HG02623 (cell line): Measurements from ENCODE around the gene C4BPB.

Experiments
- ATAC-seq: cut with Tn5 transposase; IDR thresholded peaks from one replicate; pipeline ENCODE4 v1.9.1; 2021; ENCODE audit warnings: moderate library complexity; ENCODE audit not compliant: unreplicated experiment

C4BPB gene

DNA sequence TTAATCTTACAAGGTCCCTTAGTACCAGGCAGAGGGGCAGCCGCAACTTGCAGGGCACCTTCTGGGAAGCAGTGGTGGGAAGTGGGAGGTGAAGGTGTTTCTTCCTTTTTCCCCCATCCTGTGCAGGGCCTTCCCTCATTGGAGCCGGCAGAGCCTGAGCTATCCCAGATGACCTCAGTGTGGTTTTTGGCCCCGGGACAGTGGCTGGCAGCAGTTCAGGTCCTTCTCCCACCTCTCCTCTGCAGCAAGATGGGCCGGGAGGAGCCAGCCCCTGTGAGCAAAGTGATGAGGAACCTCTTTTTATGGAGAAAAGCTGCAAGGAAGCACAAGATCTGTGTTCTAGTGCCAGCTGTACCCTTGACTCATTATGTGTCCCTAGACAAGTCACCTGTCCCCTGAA is 28.8 kb upstream of the C4BPB start:
- ATAC-seq = no peak

DNA sequence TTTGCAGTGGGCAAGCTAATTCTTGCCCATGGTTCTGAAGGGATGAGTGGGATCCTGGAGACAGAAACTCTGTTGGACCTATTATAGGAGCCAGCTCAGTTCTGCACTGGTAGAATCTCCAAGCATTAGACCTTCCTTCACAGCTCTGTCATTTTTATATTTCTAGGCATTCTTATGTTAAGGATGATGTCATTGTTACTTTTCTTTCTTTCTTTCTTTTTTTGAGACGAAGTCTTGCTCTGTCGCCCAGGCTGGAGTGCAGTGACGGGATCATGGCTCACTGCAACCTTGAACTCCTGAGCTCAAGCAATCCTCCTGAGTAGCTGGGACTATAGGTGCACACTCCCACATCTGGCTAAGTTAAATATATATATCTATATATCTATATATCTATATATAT is 28.1 kb upstream of the C4BPB start:
- ATAC-seq = no peak

DNA sequence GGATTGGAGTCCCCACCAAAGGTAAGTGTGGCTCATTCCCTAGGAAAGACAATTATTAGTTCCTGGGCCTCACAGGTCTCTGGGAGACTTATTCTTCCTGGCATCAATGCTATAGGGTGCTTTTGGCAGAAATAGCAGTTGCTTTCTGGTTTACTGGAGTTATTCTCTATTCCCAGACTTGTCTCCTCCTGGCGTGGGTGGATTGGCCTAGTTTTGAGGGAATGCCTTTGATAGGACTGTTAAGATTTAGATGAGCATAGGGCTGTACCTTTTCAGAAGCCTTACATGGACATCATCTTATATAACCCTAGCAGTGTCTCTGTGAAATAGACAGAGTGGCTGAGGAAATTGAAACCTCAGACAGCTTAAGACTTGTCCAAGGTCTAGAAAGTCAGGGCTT is 26.6 kb upstream of the C4BPB start:
- ATAC-seq = no peak

DNA sequence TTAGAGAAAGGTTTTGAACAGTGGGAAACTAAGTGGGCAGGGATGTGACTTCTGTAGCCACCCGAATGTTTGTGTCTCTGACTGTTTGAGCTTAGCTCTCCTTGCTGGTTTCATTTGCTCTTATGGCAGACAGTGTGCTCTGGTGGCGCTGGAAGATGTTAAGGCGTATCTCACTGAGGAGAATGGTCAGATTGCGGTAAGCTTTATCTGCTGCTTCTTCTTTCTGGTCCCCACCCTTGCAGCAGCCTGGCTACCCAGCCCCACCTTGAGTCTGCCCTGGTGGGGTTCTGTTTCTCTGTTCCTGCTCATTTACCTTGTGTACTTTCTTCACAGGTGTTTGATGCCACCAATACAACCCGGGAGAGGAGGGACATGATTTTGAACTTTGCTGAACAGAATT is 25.6 kb upstream of the C4BPB start:
- ATAC-seq = no peak

DNA sequence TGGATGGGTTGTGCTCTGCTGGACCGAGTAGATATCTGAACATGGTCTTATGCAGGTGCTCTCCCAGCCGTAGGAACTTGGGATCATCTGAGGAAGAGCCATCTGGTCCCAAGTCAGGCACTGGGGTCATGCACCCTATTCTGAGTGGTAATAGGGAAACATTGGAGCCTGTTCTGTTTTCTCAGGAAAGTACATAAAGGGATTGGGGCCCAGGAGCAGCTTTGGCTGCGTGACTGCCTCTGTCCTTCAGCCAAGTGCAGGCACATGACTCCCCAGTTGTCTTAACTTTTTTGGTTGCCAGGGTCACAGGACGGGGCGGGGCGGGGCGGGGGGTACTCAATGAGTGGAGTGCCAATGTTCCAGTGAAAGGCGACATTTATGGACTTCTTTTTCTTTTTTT is 24.1 kb upstream of the C4BPB start:
- no peak for ATAC-seq

DNA sequence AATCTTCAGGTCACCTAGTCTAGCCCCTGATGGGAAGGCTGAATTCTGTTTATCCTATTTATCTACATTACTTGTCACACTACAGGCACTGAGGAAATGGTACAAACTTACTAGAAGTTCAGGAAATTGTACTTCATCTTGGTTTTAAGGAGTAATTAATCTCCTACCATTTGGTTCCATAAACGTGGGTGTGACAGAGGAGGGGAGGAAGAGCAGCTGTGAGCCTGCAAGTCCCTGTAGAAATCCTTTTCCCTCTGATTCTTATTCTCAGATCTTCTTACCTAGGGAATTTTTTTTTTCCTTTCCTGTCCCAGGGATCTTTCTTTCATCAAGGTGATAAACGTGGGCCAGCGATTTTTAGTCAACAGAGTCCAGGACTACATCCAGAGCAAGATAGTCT is 21.5 kb upstream of the C4BPB start:
- ATAC-seq = no peak

DNA sequence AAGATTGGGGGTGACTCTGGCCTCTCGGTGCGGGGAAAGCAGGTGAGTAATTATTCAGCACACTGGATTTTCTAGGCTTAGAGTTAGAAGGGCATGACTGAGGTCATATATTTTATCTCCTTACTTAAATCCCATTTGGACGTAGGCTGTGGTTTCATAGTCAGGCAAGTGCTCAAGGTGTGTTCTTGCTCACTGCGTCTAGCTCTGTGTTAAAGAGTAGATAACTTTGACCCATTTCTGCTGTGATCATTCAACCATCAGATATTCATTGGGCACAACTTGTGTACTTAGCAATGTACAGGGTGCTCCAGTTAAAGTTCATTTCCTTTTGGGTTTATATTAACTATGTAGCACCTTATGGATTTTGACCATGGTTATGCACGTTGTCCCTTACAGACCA is 21.0 kb upstream of the C4BPB start:
- ATAC-seq = no peak

DNA sequence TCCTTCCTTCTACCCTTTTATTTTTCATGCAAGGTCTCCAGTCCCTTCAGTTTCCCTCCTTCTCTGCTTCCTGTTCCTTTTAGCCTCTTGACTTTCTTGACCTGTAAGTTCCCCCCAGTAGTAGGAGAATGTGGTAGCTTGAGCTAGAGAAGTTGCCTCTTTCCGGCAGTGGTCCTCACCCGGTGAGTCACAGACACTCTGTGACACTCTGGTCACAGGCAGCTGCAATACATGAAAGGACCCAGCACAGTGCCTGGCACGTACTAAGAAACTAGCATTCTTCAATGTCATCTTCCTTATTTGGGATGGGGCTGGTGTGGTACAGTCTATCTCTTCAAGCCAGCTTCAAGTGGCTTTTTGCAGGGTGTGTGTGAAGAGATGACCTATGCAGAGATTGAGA is 19.6 kb upstream of the C4BPB start:
- no peak for ATAC-seq

DNA sequence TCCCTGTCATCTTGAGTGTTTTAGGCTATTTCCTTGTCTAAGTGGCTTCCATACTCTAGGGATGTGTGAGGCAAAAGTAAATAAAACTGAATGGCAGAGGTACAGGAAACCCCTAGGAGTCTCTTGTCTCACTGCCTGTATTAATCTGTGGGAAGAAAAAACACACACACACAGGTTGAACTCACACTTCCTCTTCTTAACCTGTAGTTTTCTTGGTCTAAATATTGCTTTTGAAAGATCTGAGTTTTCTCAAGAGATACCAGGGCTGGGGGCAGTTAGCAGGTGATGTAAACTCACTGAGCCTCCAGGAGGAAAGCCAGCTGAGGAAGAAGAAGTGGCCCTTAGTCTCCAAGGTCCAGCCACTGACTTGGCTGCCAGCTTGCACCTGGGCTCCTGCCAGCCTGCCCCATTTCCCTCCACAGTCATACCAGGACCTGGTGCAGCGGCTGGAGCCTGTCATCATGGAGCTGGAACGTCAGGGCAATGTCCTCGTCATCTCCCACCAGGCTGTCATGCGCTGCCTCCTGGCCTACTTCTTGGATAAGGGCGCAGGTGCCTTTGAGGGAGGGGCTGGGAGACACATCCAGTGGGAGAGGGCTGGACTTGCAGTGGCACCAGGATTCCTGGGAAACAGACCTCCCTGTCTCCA is 18.7 kb upstream of the C4BPB start:
- ATAC-seq = no peak

DNA sequence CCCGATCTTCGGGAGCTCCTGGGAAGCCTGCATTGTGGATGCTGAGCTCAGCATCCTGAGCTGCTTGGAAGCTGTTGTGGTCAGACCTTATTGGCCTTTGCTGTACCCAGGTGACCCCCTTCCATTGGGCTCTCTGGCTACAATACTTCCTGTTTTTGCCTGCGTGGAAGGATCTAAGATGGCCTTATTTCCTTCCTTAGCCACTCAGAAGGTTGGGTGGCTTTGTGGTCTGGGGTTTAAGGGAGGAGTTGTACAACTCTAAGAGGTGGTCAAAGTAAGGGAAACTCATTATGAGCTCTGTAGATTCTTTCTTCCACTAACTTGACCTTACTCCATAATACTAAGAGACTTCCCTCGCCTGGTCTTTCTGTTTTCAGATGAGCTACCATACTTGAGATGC is 17.8 kb upstream of the C4BPB start:
- no peak for ATAC-seq

DNA sequence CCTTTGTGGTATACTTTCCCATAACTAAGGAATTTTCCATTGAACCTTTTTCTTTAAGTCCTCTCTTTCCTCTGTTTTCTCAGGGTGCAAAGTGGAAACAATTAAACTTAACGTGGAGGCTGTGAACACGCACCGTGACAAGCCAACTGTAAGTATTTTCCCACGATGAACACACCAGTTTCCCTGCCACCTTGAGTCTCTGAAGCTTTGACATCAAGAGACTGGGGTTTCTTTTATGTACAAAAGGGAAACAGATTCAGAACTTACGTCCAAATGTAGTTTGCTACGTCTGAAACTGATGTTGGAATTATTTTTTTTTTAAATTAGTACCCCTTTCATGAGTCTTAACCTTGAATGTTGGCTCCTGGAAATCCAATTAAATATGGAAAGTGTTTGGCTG is 17.2 kb upstream of the C4BPB start:
- ATAC-seq = no peak

DNA sequence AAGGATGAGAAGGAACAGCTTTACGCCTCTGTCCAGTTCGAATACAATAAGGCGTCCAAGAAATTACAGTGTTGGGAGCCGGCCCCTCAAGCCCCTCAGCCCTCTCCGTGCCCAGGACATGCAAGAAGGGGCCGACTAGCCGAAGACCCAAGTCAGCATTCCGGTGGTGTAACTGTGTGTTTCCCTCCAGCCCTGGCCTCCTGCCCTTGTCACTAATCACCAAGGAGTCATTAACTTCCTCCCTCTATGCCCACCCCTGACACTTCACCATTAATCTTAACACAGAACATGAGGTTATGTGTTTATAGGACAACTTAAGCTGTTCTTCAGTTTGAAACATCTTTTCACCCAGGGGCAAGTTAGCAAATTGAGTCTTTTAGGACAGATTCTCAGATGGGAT is 16.4 kb upstream of the C4BPB start:
- no peak for ATAC-seq

DNA sequence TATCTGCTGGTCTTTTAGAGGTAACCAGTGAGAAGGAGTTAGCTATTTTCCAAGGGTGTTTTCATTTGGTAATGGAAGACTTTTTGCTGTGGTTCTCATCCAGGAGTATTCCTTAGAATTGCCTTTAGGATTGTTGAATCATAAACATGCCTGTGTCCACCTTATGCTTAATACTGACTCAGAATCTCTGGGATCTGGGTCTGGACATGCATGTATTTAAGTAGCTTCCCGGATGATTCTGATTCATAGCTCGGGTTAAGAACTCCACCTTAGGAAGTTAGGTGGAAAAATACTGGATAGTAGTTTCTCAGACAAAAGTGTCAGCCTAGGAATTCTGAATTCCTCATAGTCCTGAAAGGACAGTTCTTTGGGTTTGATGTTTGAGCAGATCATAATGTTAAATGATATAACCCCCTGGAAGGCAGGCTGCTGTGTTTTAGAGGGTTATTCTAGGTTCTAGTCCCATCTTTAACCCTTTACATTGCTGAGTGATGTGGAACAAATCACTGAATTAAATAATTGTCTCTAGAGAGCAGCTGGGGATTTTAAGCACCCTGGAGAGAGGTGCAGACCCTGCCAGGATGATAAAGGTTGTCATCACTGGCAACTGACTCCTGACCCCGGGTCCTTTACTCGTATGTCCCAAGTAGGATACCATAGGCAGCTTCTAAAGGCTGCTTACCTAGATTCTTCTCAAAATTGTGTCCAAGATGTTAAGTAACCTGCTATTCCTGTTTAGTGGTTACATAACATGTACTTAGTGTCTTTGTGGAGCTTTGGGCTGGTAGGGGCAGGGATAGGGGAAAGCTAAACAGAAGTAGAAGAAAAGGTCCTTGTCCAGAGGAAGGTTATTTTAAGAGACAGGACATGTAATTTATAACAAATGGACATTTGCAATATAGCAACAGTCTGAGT is 14.5 kb upstream of the C4BPB start:
- ATAC-seq = no peak

DNA sequence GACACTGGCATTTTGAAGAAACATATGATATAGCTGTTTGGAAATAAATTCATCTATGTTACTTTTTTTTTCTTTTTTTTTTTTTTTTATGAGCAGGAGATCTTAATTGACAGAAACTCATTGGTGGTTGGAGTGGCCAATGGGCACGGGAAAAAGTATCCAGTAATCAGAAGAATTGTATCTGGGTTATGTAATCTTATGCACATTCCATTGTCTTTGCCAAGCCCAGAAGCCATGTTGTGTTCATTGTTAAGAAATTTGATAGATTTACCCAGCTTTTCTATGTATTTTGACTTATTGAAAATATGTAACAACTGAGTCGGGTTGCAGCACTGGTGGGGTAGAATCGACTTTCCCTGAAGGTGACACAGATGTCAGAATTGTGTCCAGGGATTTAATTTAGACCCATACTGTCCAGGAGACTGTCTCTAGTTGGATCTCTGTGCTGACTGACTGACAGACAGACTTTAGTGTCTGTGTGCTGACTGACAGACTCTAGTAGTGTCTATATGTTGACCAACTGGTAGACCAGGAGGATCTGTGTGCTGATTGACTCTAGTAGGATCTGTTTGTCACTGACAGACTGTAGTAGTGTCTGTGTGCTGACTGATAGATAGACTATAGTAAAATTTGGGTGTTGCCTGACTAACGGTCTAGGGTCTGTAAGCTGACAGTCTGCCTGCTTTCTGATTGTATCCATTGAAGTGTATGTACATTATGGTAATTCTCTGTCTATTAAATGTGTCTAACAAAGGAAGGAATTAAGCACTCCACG is 12.3 kb upstream of the C4BPB start:
- no peak for ATAC-seq

DNA sequence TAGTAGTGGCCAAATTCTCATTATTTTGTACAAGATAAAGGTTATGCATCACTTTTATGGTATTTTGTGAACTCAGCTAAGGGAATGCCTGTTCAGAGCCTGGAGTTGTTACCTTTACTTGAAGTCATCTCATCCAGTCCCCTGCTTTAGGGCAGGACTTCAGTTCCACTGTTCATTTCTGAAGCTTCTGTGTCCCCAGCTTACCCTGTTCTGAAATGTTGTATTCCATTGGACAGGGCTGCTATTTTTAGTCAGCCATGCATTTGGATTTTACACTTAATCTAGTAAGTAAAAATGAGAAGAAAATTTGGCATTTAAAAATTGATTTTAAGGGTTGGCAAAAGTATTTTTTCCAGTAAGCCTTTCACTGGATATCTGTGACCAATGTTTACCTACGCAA is 11.6 kb upstream of the C4BPB start:
- no peak for ATAC-seq

DNA sequence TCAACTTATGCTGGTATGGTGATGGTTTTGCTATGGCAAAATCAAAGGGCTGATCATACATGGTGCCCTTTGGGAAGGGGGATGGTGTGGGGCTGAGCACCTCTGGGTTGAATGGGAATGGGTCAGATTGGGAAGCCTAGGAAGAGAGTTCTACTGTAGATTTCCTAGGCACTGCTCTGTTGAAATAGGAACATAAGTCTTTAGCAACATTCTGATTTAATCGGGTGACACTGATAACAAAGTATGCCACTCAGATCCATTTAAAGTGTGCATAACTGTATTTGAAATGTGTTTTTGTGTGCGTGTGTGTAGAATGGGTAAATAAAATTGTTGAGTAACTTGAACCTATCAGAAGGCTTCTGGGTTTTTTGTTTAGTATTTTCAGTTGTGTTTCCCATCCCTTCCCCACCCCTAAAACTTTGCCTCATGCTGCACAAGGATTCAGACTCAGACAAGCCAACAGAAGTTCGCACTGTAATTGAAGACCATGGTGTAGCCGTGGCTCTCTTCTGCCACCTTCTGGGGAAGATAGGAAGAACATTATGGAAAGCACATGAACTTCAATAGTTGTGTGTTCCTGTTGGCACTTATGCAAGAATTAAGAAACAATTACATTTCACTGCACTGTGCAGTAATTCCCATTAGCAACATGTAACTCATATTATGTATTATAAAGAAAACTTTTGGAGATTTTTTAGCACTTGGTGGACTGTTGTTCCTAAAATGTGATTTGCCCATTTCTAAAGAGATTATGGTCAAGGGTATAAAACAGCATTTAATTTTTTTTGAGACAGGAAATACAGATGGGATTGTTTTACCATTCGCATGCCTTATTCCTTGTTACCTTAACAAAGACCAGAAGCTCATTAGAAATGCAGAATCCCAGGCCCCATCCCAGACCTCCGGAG is 10.9 kb upstream of the C4BPB start:
- ATAC-seq = no peak

DNA sequence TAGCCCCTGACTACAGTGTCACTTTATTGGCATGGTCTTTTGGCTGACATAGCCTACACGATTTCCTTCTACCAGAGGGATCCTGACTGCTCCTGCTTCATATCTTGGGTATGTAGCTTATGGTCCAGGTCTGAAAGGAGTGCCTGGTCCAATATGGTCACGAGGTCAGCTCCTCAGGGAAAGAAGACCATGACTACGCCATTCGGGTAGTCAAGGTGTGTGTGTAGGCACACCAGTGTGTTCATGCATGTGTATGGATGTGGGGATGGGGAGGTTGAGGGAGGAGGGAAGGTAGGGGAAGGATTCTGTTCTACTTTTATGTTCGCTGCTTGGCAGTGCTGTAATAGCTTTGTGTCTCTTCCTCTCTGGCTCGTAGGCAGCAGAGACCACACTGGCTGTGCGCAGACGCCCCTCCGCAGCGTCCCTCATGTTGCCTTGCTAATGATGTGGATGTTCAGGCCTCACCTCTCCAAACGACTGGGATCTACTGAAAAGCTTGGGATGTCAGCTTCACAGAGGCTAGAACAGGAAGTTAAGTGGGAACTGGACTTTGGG is 10.0 kb upstream of the C4BPB start:
- ATAC-seq = no peak

DNA sequence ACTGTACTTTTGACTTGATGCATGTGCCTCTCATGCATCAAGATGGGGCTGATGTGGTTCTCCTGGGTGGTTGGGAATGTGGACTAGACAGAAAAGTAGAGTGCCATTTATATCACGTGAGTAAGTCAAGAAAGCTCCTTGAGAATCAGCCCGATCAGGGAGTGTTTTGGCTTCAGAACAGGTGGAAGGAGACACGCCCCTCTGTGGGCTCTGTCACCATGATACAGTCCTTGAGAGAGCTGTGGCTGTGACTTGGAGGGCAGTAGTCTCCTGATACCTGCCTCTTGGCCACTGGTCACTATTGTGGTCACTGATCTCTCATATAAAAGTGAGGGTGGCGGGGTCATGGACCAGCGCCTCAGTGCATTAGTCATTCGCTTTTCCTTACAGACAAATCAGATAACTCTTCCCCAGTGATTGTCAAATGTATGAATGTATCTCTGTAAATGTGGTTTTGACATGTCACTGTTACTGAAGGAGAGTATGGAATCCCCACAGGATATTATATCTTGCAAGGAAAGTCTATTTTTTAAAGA is 8.9 kb upstream of the C4BPB start:
- ATAC-seq = no peak

DNA sequence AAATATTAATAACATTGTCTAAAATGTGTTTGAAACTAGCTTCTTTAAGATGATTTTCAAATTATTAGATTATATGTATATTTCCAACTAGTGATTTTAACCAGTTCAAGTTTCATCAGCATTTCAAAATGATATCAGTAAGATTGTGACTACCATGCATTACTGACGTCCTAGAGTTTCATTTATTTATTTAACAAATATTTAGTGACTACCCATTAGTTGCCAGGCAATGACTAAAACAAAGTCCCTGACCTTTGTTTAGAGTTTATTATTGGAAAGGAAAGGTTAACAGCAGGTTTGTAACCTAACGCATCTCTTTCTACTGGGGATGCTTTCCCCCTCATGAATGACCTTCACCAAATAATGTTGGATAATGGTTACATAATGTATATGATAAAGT is 7.6 kb upstream of the C4BPB start:
- no peak for ATAC-seq

DNA sequence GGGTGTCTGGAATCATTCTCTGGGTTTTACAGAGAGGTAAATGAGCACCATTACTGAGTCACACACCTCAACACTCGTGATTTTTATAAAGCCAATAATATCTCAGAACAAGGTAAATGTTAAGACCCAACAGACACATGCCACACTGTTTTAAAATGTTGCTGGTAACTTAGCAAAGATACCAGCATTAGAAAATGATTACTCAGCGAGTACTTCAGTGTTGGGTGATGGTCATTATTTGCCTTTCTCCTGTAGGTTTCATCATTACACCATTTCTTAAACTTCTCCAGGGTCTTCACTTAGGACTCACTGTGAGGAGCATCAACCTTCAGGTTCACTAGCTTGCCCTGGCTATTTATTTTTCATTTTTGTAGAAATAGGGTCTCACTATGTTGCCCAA is 6.9 kb upstream of the C4BPB start:
- no peak for ATAC-seq
